ENCODE measurements around the gene GSK3B. TPM values are rescaled to one million over a fixed set of nuclear protein-coding genes. Genes with fewer than 3 reads are reported as not detected.

Gene GSK3B
- total and polyA plus RNA-seq, 2 donors (not counting 1 experiment from before 2014, with no cell fraction given), result 37.3 to 44.8 TPM

DNA sequence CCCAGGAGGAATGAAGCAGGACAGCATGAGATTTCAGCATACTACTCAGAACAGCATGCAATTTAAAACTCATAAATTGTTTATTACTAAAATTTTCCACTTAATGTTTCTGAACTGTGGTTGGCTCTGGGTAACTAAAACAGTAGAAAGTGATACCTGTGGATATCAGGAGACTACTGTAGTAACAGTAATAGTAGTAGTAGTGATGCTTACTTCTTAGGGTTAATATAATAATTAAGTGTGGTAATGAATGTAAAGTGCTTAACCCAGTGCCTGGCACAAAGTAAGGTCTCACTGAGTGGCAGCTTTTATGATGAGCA, 195.1 kb downstream of the GSK3B start:
- Histone ChIP-seq H3K27me3 (ENCODE audit: control insufficient read depth, insufficient read depth, low read length) (no peaks in the 10 kb centered on the region), H3K4me1 (ENCODE audit: control insufficient read depth, extremely low read depth, insufficient read depth, low read length) (no peaks in the 10 kb centered on the region), H3K27ac (ENCODE audit: insufficient read depth, low read length) (no peak overlapping the region), H3K4me3 (replicated peaks in 1 of 4; ENCODE audit: control extremely low read depth in 1 of 4, insufficient read depth in 1 of 4, low read depth in 3 of 4, low read length in 4 of 4) (no peak overlapping the region), H4K20me1 (ENCODE audit: control insufficient read depth, extremely low read depth, insufficient read depth, low read length) (no peaks in the 10 kb centered on the region), H2AFZ (ENCODE audit: low read length) (no peak overlapping the region), H3K9me3 (ENCODE audit: control insufficient read depth, insufficient read depth, low read depth, low read length) (no peaks in the 10 kb centered on the region), H3K4me2 (ENCODE audit: extremely low read depth, insufficient read depth, low read length) (no peak overlapping the region), H3K36me3 (ENCODE audit: control insufficient read depth, insufficient read depth, low read length) (peaks cover 5% of the 10 kb centered on the region), H3K79me2 (ENCODE audit: control insufficient read depth, insufficient read depth, low read length) (no peaks in the 10 kb centered on the region), H3K9ac (ENCODE audit: insufficient read depth, low read length) (no peak overlapping the region)
- DNase-seq (ENCODE audit: low read depth in 2 of 2), result no peak
- TF ChIP-seq CTCF (conservative IDR thresholded peaks at IDR 0.05 in 1 of 2, IDR thresholded peaks at IDR 0.05 in 1 of 2; ENCODE audit: low read depth in 1 of 2, low read length in 2 of 2) (no peak), EZH2 (IDR thresholded peaks at IDR 0.05; ENCODE audit: low read length, missing control alignments) (no peak)

GRCh38 chr3:119898478-119899191, 195.6 kb downstream of the GSK3B start:
- H3K9me3 ChIP-seq (ENCODE audit: control insufficient read depth, insufficient read depth, low read depth, low read length), result no peaks in the 10 kb centered on the region
- no peaks in the 10 kb centered on the region for H4K20me1 ChIP-seq (ENCODE audit: control insufficient read depth, extremely low read depth, insufficient read depth, low read length)
- DNase-seq (ENCODE audit: low read depth in 2 of 2), result peak in 1 of 2 donors; percentile 49
- no peak overlapping the region for H2AFZ ChIP-seq (ENCODE audit: low read length)
- no peak overlapping the region for H3K4me3 ChIP-seq (replicated peaks in 1 of 4; ENCODE audit: control extremely low read depth in 1 of 4, insufficient read depth in 1 of 4, low read depth in 3 of 4, low read length in 4 of 4)
- H3K27me3 ChIP-seq (ENCODE audit: control insufficient read depth, insufficient read depth, low read length), result no peaks in the 10 kb centered on the region
- TF ChIP-seq EZH2 (IDR thresholded peaks at IDR 0.05; ENCODE audit: low read length, missing control alignments), result no peak
- TF ChIP-seq CTCF (conservative IDR thresholded peaks at IDR 0.05 in 1 of 2, IDR thresholded peaks at IDR 0.05 in 1 of 2; ENCODE audit: low read depth in 1 of 2, low read length in 2 of 2), result no peak
- no peaks in the 10 kb centered on the region for H3K79me2 ChIP-seq (ENCODE audit: control insufficient read depth, insufficient read depth, low read length)
- no peak overlapping the region for H3K9ac ChIP-seq (ENCODE audit: insufficient read depth, low read length)
- no peak overlapping the region for H3K27ac ChIP-seq (ENCODE audit: insufficient read depth, low read length)
- peaks cover 5% of the 10 kb centered on the region for H3K36me3 ChIP-seq (ENCODE audit: control insufficient read depth, insufficient read depth, low read length)
- no peaks in the 10 kb centered on the region for H3K4me1 ChIP-seq (ENCODE audit: control insufficient read depth, extremely low read depth, insufficient read depth, low read length)
- H3K4me2 ChIP-seq (ENCODE audit: extremely low read depth, insufficient read depth, low read length), result no peak overlapping the region

GRCh38 chr3:119894195-119894594, 200.1 kb downstream of the GSK3B start:
- H3K27me3 ChIP-seq (ENCODE audit: control insufficient read depth, insufficient read depth, low read length), result no peaks in the 10 kb centered on the region
- TF ChIP-seq EZH2 (IDR thresholded peaks at IDR 0.05; ENCODE audit: low read length, missing control alignments) (no peak), CTCF (conservative IDR thresholded peaks at IDR 0.05 in 1 of 2, IDR thresholded peaks at IDR 0.05 in 1 of 2; ENCODE audit: low read depth in 1 of 2, low read length in 2 of 2) (no peak)

More at GRCh38 chr3:119894195-119894594, 200.1 kb downstream of the GSK3B start:
- H3K4me2 ChIP-seq (ENCODE audit: extremely low read depth, insufficient read depth, low read length), result no peak overlapping the region
- H3K4me1 ChIP-seq (ENCODE audit: control insufficient read depth, extremely low read depth, insufficient read depth, low read length), result peaks cover 4% of the 10 kb centered on the region
- H2AFZ ChIP-seq (ENCODE audit: low read length), result no peak overlapping the region
- H3K27ac ChIP-seq (ENCODE audit: insufficient read depth, low read length), result no peak overlapping the region
- H3K9me3 ChIP-seq (ENCODE audit: control insufficient read depth, insufficient read depth, low read depth, low read length), result no peaks in the 10 kb centered on the region
- no peak overlapping the region for H3K4me3 ChIP-seq (replicated peaks in 1 of 4; ENCODE audit: control extremely low read depth in 1 of 4, insufficient read depth in 1 of 4, low read depth in 3 of 4, low read length in 4 of 4)
- no peak for DNase-seq (ENCODE audit: low read depth in 2 of 2)
- H3K79me2 ChIP-seq (ENCODE audit: control insufficient read depth, insufficient read depth, low read length), result no peaks in the 10 kb centered on the region
- no peak overlapping the region for H3K9ac ChIP-seq (ENCODE audit: insufficient read depth, low read length)
- H3K36me3 ChIP-seq (ENCODE audit: control insufficient read depth, insufficient read depth, low read length), result peaks cover 4% of the 10 kb centered on the region
- H4K20me1 ChIP-seq (ENCODE audit: control insufficient read depth, extremely low read depth, insufficient read depth, low read length), result no peaks in the 10 kb centered on the region

All from fibroblast of lung (primary cell).